Measurements from ENCODE around the gene CASP12. TPM values are rescaled to one million over a fixed set of nuclear protein-coding genes. Genes with fewer than 3 reads are reported as not detected.

CASP12 gene
- total RNA-seq, 1 experiment from 2014 or later = not detected

GRCh38 chr11:104872393-104872792, 25.9 kb downstream of the CASP12 start:
- Histone ChIP-seq H3K27me3 (ENCODE audit: control insufficient read depth, insufficient read depth, low read length) (no peaks in the 10 kb centered on the region), H3K4me3 (ENCODE audit: insufficient read depth, low read depth, low read length) (no peak overlapping the region), H3K36me3 (replicated peaks; ENCODE audit: control insufficient read depth, insufficient read depth, low read length) (no peaks in the 10 kb centered on the region)
- no peak for DNase-seq

- no peak for DNase-seq
- H3K4me3 ChIP-seq (ENCODE audit: insufficient read depth, low read depth, low read length) = no peak overlapping the region
- H3K27me3 ChIP-seq (ENCODE audit: control insufficient read depth, insufficient read depth, low read length) = no peaks in the 10 kb centered on the region
- H3K36me3 ChIP-seq (replicated peaks; ENCODE audit: control insufficient read depth, insufficient read depth, low read length) = no peaks in the 10 kb centered on the region
Measured at GRCh38 chr11:104870910-104871309, 27.4 kb downstream of the CASP12 start.

DNA sequence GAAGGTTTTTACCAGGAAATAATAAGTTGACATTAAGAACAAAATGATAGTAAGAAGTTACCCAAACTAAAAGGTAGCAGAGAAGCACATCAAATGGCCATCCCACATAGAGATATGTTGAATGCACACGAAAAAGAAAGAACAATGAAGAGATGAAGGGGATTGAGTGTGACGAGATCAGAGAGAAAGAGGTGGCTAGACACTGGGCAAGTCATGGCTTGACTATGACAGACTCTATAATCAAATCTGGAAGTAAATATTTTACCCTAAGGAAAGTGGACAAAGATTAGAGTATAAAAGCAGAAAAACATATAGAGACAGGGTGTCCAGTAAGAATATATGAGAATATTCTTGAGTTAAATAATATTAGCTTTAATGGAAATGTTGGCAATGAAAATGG, 31.4 kb downstream of the CASP12 start:
- no peak for DNase-seq
- H3K36me3 ChIP-seq (replicated peaks; ENCODE audit: control insufficient read depth, insufficient read depth, low read length) = no peaks in the 10 kb centered on the region

DNA sequence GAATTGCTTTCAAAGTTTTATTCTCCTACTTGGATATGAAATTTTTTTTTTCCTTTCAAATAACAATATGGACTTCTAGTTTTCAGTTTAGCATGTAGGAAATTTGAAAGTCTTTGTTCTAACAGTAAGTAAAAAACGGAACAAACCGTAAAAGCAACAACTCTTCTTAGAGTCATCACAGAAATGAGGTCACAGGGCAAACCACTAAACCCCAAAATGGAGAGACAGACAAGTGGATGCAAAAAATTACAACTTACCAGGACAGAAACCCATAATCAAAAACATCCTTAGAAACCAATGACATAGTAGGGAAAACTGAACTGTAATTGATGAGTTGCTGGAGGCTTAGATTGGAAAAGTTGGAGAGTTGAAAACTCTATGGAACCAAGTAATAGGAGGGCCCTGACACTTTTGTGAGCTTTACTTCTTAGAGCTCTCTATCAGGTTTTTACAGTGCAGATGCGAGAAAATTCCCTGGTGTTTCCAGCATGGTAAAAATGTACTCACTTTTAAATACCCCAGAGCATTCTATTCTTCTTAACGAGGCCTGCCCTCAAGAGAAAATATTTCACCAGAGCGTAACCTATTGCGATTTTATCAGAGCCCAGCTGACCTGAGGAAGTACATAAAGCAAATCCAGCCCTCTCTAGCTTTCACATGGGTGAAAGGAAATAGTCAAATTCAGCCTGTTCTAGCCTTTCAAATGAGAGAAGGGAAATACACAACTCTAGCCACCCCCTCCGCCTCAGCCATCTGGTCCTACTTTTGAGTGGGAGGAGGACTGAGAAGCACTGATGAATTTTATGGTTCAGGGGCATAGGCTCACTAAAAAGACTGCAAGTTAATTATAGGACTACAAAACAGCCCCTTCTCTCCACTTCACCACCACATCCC, 39.1 kb downstream of the CASP12 start:
- H3K36me3 ChIP-seq (replicated peaks; ENCODE audit: control insufficient read depth, insufficient read depth, low read length) = no peaks in the 10 kb centered on the region
- H3K27me3 ChIP-seq (ENCODE audit: control insufficient read depth, insufficient read depth, low read length) = no peaks in the 10 kb centered on the region
- no peak for DNase-seq
- no peak overlapping the region for H3K4me3 ChIP-seq (ENCODE audit: insufficient read depth, low read depth, low read length)

More for the DNA sequence above, 31.4 kb downstream of the CASP12 start:
- Histone ChIP-seq H3K27me3 (ENCODE audit: control insufficient read depth, insufficient read depth, low read length) (no peaks in the 10 kb centered on the region), H3K4me3 (ENCODE audit: insufficient read depth, low read depth, low read length) (no peak overlapping the region)

DNA sequence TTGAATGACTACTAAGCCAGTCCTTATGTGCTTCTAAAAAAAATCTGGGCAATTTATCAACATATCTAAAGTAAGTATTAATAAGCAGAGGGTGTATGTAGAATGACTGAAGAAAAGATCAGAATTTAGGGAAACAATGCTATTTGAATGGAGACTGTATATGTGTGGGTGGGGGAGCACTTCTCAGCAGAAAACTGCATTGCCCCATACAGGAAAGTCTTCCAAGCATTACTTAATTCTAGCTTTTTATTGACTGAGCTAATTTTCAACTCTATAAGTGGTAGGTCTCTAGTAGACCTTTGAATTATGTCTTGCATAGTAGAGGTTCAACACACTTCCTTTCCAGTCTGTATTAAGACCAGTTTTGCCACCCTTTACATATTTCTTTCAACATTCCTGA, 41.7 kb downstream of the CASP12 start:
- Histone ChIP-seq H3K27me3 (ENCODE audit: control insufficient read depth, insufficient read depth, low read length) (no peaks in the 10 kb centered on the region), H3K4me3 (ENCODE audit: insufficient read depth, low read depth, low read length) (no peak overlapping the region), H3K36me3 (replicated peaks; ENCODE audit: control insufficient read depth, insufficient read depth, low read length) (no peaks in the 10 kb centered on the region)
- no peak for DNase-seq

DNA sequence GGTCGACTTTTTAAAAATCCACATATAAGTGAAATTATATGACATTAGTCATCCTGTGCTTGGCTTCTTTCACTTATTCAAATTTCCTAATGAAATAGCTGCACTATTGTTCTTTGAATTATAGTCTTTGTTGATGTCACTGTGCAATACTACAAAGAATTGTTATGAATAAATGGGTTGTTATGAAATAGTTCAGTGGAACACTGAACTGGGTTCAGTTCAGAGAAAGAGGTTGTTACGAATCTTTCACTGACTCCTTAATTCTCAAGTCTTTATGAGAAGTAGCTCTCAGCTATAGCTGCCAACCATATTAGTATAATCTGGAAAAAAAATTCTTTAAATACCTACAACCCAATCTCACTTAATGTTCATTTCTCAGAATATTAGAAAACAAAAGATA, 42.3 kb downstream of the CASP12 start:
- Histone ChIP-seq H3K27me3 (ENCODE audit: control insufficient read depth, insufficient read depth, low read length) (no peaks in the 10 kb centered on the region), H3K36me3 (replicated peaks; ENCODE audit: control insufficient read depth, insufficient read depth, low read length) (no peaks in the 10 kb centered on the region), H3K4me3 (ENCODE audit: insufficient read depth, low read depth, low read length) (no peak overlapping the region)
- no peak for DNase-seq

DNA sequence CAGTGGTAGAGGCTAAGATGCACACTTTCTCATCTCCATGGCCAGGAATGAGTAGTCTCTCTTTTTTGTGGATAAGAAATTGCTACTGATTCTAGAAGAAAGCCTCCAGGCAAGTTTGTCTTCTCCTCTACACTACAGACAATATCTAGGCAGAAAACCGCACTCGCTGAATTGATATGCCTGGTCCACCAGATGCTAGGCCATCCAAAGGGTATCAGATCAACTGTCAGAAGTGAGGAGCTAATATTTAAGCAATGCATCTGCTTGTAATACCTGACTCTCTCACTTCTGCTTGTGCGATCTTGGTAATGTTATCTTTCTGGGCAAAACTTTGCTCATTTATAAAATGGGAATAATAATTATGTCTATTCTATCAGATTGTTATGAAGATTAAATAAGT, 45.0 kb downstream of the CASP12 start:
- no peaks in the 10 kb centered on the region for H3K36me3 ChIP-seq (replicated peaks; ENCODE audit: control insufficient read depth, insufficient read depth, low read length)
- H3K4me3 ChIP-seq (ENCODE audit: insufficient read depth, low read depth, low read length) = no peak overlapping the region
- H3K27me3 ChIP-seq (ENCODE audit: control insufficient read depth, insufficient read depth, low read length) = no peaks in the 10 kb centered on the region

GRCh38 chr11:104852811-104853210, 45.4 kb downstream of the CASP12 start:
- Histone ChIP-seq H3K4me3 (ENCODE audit: insufficient read depth, low read depth, low read length) (no peak overlapping the region), H3K27me3 (ENCODE audit: control insufficient read depth, insufficient read depth, low read length) (no peaks in the 10 kb centered on the region), H3K36me3 (replicated peaks; ENCODE audit: control insufficient read depth, insufficient read depth, low read length) (no peaks in the 10 kb centered on the region)
- no peak for DNase-seq

More for the DNA sequence above, 45.0 kb downstream of the CASP12 start:
- no peak for DNase-seq

DNA sequence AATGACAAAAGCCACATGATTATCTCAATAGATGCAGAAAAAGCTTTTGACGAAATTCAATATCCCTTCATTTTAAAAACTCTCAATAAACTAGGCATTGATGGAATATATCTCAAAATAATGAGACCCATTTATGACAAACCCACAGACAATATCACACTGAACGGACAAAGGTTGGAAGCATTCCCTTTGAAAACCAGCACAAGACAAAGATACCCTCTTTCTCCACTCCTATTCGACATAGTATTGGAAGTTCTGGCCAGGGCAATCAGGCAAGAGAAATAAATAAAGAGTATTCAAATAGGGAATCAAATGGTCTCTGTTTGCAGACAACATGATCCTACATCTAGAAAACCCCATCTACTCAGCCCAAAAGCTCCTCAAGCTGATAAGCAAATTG, 52.0 kb downstream of the CASP12 start:
- H3K27me3 ChIP-seq (ENCODE audit: control insufficient read depth, insufficient read depth, low read length) = no peaks in the 10 kb centered on the region
- DNase-seq = no peak
- no peak overlapping the region for H3K4me3 ChIP-seq (ENCODE audit: insufficient read depth, low read depth, low read length)
- no peaks in the 10 kb centered on the region for H3K36me3 ChIP-seq (replicated peaks; ENCODE audit: control insufficient read depth, insufficient read depth, low read length)

GRCh38 chr11:104844451-104844850, 53.8 kb downstream of the CASP12 start:
- Histone ChIP-seq H3K27me3 (ENCODE audit: control insufficient read depth, insufficient read depth, low read length) (no peaks in the 10 kb centered on the region), H3K36me3 (replicated peaks; ENCODE audit: control insufficient read depth, insufficient read depth, low read length) (no peaks in the 10 kb centered on the region), H3K4me3 (ENCODE audit: insufficient read depth, low read depth, low read length) (no peak overlapping the region)
- no peak for DNase-seq

- no peaks in the 10 kb centered on the region for H3K27me3 ChIP-seq (ENCODE audit: control insufficient read depth, insufficient read depth, low read length)
- H3K36me3 ChIP-seq (replicated peaks; ENCODE audit: control insufficient read depth, insufficient read depth, low read length) = no peaks in the 10 kb centered on the region
- H3K4me3 ChIP-seq (ENCODE audit: insufficient read depth, low read depth, low read length) = no peak overlapping the region
- DNase-seq = no peak
Measured at GRCh38 chr11:104843150-104843836, 55.0 kb downstream of the CASP12 start.

DNA sequence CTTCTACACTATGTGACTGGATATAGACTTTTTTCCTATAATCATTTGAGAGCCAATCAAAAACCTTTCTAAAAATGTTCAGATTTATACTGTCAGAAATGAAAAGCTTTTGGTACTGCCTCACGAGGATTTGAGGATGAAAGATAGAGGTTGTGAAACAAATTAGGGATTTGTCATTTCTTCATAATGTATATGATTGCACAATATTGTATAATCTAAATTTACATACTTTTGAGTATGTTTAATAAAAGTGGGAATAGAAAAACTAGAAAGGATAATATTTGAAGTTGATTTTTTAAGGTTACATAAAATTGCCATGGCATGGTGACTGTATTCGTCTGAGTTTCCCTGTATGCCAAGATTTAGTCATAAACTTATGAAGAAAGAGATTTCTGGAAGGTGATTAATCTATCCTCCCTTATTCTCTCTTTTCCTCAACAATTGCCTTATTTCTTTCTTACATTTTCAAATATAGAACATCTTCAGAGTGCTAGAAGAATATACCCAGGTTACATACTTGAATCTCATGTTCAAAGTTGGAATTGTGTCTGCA, 56.2 kb downstream of the CASP12 start:
- Histone ChIP-seq H3K36me3 (replicated peaks; ENCODE audit: control insufficient read depth, insufficient read depth, low read length) (no peaks in the 10 kb centered on the region), H3K27me3 (ENCODE audit: control insufficient read depth, insufficient read depth, low read length) (no peaks in the 10 kb centered on the region), H3K4me3 (ENCODE audit: insufficient read depth, low read depth, low read length) (no peak overlapping the region)
- DNase-seq = no peak

GRCh38 chr11:104841185-104841584, 57.1 kb downstream of the CASP12 start:
- Histone ChIP-seq H3K4me3 (ENCODE audit: insufficient read depth, low read depth, low read length) (no peak overlapping the region), H3K27me3 (ENCODE audit: control insufficient read depth, insufficient read depth, low read length) (no peaks in the 10 kb centered on the region)
- no peak for DNase-seq

GRCh38 chr11:104837969-104838639, 60.2 kb downstream of the CASP12 start:
- H3K4me3 ChIP-seq (ENCODE audit: insufficient read depth, low read depth, low read length) = no peak overlapping the region
- DNase-seq = no peak
- H3K27me3 ChIP-seq (ENCODE audit: control insufficient read depth, insufficient read depth, low read length) = no peaks in the 10 kb centered on the region
- H3K36me3 ChIP-seq (replicated peaks; ENCODE audit: control insufficient read depth, insufficient read depth, low read length) = no peaks in the 10 kb centered on the region

More at GRCh38 chr11:104841185-104841584, 57.1 kb downstream of the CASP12 start:
- H3K36me3 ChIP-seq (replicated peaks; ENCODE audit: control insufficient read depth, insufficient read depth, low read length) = no peaks in the 10 kb centered on the region
